GM13977 (cell line): ENCODE data around the gene NUCB1.
A peak's percentile ranks its signal among the peaks of the same experiment; 100 is the strongest.

Experiments
- DNase-seq: peaks from one replicate; pipeline ENCODE4 v3.0.0; 2012; ENCODE audit warnings: low spot score
- in situ Hi-C: fragments of 300-500 bp; cut with MboI; formaldehyde crosslinking; loops from one replicate; pipeline ENCODE4 v1.12.0; 2022; ENCODE audit warnings: low sequenced_read_pairs, low pct_unique_long_range_greater_than_20kb, mixed read lengths, inconsistent platforms; ENCODE audit not compliant: unreplicated experiment
- TF ChIP-seq, protein P1 (sequence below): IDR thresholded peaks from 2 replicates; pipeline ENCODE4 v1.5.1; 2012; ENCODE audit warnings: mild to moderate bottlenecking, control low read depth; ENCODE audit not compliant: insufficient read depth; ENCODE audit errors: extremely low read depth, missing control alignments

The NUCB1 gene

DNA sequence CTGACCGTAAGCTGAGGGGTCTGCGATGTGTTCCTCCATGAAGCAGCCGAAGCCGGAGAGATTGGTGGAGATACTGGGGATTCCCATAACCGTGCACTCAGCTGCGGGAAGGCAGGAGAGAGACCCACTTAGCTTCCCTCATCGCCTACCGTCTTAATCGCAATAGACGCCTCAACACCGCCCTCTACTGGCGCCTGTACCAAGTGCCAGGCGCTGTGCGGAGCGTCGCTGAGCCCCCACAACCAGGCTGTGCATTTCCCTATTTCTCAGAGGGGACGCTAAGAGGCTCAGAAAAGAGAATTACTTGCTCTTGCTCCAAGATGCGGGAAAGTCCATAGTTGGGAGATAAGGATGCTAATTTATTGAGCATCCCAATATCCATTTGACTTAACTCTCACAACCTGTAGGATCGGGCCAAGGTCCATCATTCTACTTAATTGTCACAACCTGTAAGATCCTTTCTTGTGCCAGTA, 70.8 kb downstream of the NUCB1 start:
- in situ Hi-C loops = loop anchor here (25.0 kb wide), 2 partner anchors 109 to 334 kb away; partner anchors contain the start of genes CA11, DBP, PLEKHA4 and PPP1R15A
- DNase-seq = peak; percentile 81
- TF ChIP-seq, protein P1, sequence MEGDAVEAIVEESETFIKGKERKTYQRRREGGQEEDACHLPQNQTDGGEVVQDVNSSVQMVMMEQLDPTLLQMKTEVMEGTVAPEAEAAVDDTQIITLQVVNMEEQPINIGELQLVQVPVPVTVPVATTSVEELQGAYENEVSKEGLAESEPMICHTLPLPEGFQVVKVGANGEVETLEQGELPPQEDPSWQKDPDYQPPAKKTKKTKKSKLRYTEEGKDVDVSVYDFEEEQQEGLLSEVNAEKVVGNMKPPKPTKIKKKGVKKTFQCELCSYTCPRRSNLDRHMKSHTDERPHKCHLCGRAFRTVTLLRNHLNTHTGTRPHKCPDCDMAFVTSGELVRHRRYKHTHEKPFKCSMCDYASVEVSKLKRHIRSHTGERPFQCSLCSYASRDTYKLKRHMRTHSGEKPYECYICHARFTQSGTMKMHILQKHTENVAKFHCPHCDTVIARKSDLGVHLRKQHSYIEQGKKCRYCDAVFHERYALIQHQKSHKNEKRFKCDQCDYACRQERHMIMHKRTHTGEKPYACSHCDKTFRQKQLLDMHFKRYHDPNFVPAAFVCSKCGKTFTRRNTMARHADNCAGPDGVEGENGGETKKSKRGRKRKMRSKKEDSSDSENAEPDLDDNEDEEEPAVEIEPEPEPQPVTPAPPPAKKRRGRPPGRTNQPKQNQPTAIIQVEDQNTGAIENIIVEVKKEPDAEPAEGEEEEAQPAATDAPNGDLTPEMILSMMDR = peak; percentile 95
